ENCODE measurements around the gene ALKBH5. TPM values are rescaled to one million over a fixed set of nuclear protein-coding genes. Genes with fewer than 3 reads are reported as not detected.

ALKBH5 gene
- total RNA-seq, 2 experiments from 2014 or later: 99.3 to 125 TPM

GRCh38 chr17:18231164-18231563, 47.5 kb downstream of the ALKBH5 start:
- CTCF ChIA-PET (ENCODE audit: unreplicated experiment): no interaction called here

GRCh38 chr17:18233803-18234518, 50.3 kb downstream of the ALKBH5 start:
- no peaks in the 10 kb centered on the region for H4K20me1 ChIP-seq (ENCODE audit: insufficient read depth, low read length)
- intact Hi-C loops (cut with micrococcal nuclease; ENCODE audit: unreplicated experiment): no loop called here
- H3K4me3 ChIP-seq (ENCODE audit: low read depth, low read length, poor library complexity, severe bottlenecking): no peak overlapping the region
- H3K36me3 ChIP-seq (ENCODE audit: insufficient read depth, low read length): no peaks in the 10 kb centered on the region; the same call in 1 of the 2 replicates
- H3K27ac ChIP-seq (ENCODE audit: low read depth, low read length, poor library complexity, severe bottlenecking): no peak overlapping the region
- CTCF ChIA-PET (ENCODE audit: unreplicated experiment): no interaction called here
- H3K9me3 ChIP-seq (ENCODE audit: low read length): no peaks in the 10 kb centered on the region
- no peaks in the 10 kb centered on the region for H3K79me2 ChIP-seq (ENCODE audit: insufficient read depth, low read depth, low read length)
- no peak overlapping the region for H2AFZ ChIP-seq (ENCODE audit: low read length)
- TF ChIP-seq EZH2phosphoT487 (IDR thresholded peaks at IDR 0.05; ENCODE audit: borderline replicate concordance, low read depth, low read length): no peak
- TF ChIP-seq, protein P1, sequence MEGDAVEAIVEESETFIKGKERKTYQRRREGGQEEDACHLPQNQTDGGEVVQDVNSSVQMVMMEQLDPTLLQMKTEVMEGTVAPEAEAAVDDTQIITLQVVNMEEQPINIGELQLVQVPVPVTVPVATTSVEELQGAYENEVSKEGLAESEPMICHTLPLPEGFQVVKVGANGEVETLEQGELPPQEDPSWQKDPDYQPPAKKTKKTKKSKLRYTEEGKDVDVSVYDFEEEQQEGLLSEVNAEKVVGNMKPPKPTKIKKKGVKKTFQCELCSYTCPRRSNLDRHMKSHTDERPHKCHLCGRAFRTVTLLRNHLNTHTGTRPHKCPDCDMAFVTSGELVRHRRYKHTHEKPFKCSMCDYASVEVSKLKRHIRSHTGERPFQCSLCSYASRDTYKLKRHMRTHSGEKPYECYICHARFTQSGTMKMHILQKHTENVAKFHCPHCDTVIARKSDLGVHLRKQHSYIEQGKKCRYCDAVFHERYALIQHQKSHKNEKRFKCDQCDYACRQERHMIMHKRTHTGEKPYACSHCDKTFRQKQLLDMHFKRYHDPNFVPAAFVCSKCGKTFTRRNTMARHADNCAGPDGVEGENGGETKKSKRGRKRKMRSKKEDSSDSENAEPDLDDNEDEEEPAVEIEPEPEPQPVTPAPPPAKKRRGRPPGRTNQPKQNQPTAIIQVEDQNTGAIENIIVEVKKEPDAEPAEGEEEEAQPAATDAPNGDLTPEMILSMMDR (conservative IDR thresholded peaks at IDR 0.05; ENCODE audit: low read length): no peak
- H3K9me2 ChIP-seq (ENCODE audit: insufficient read depth, low read length): no peaks in the 10 kb centered on the region
- H3K4me2 ChIP-seq (ENCODE audit: low read length): no peak overlapping the region
- POLR2A ChIA-PET: no interaction called here
- no peaks in the 10 kb centered on the region for H3K4me1 ChIP-seq (ENCODE audit: insufficient read depth, low read length, poor library complexity, severe bottlenecking)
- no TSS peak for BruUV-seq (replicated peaks)
- no peak for DNase-seq (ENCODE audit: low spot score)

More at GRCh38 chr17:18231164-18231563, 47.5 kb downstream of the ALKBH5 start:
- TF ChIP-seq EZH2phosphoT487 (IDR thresholded peaks at IDR 0.05; ENCODE audit: borderline replicate concordance, low read depth, low read length): no peak
- TF ChIP-seq, protein P1 (conservative IDR thresholded peaks at IDR 0.05; ENCODE audit: low read length): no peak
- H3K9me3 ChIP-seq (ENCODE audit: low read length): no peaks in the 10 kb centered on the region
- H2AFZ ChIP-seq (ENCODE audit: low read length): no peak overlapping the region
- H3K4me3 ChIP-seq (ENCODE audit: low read depth, low read length, poor library complexity, severe bottlenecking): no peak overlapping the region
- BruUV-seq (replicated peaks): no TSS peak
- POLR2A ChIA-PET: interaction anchor here (0.7 kb wide), 1 partner anchor 30 kb away, joined by 3 read pairs; no protein-coding TSS in a partner anchor
- H4K20me1 ChIP-seq (ENCODE audit: insufficient read depth, low read length): no peaks in the 10 kb centered on the region
- H3K27ac ChIP-seq (ENCODE audit: low read depth, low read length, poor library complexity, severe bottlenecking): no peak overlapping the region
- H3K4me1 ChIP-seq (ENCODE audit: insufficient read depth, low read length, poor library complexity, severe bottlenecking): peaks cover 10% of the 10 kb centered on the region
- H3K79me2 ChIP-seq (ENCODE audit: insufficient read depth, low read depth, low read length): no peaks in the 10 kb centered on the region
- intact Hi-C loops (cut with micrococcal nuclease; ENCODE audit: unreplicated experiment): no loop called here
- H3K9me2 ChIP-seq (ENCODE audit: insufficient read depth, low read length): no peaks in the 10 kb centered on the region
- DNase-seq (ENCODE audit: low spot score): no peak
- no peaks in the 10 kb centered on the region; the same call in 1 of the 2 replicates for H3K36me3 ChIP-seq (ENCODE audit: insufficient read depth, low read length)
- no peak overlapping the region for H3K4me2 ChIP-seq (ENCODE audit: low read length)

- H3K9me2 ChIP-seq (ENCODE audit: insufficient read depth, low read length): no peaks in the 10 kb centered on the region
- H3K9me3 ChIP-seq (ENCODE audit: low read length): no peaks in the 10 kb centered on the region
- H3K79me2 ChIP-seq (ENCODE audit: insufficient read depth, low read depth, low read length): no peaks in the 10 kb centered on the region
- H3K4me1 ChIP-seq (ENCODE audit: insufficient read depth, low read length, poor library complexity, severe bottlenecking): no peaks in the 10 kb centered on the region
- intact Hi-C loops (cut with micrococcal nuclease; ENCODE audit: unreplicated experiment): no loop called here
- no peaks in the 10 kb centered on the region; the same call in 1 of the 2 replicates for H3K36me3 ChIP-seq (ENCODE audit: insufficient read depth, low read length)
- TF ChIP-seq, protein P1 (conservative IDR thresholded peaks at IDR 0.05; ENCODE audit: low read length): no peak
- no peak for TF ChIP-seq EZH2phosphoT487 (IDR thresholded peaks at IDR 0.05; ENCODE audit: borderline replicate concordance, low read depth, low read length)
- no TSS peak for BruUV-seq (replicated peaks)
- no peaks in the 10 kb centered on the region for H4K20me1 ChIP-seq (ENCODE audit: insufficient read depth, low read length)
- H3K27ac ChIP-seq (ENCODE audit: low read depth, low read length, poor library complexity, severe bottlenecking): no peak overlapping the region
- H3K4me2 ChIP-seq (ENCODE audit: low read length): no peak overlapping the region
- POLR2A ChIA-PET: no interaction called here
- CTCF ChIA-PET (ENCODE audit: unreplicated experiment): no interaction called here
- DNase-seq (ENCODE audit: low spot score): no peak
- no peak overlapping the region for H2AFZ ChIP-seq (ENCODE audit: low read length)
- no peak overlapping the region for H3K4me3 ChIP-seq (ENCODE audit: low read depth, low read length, poor library complexity, severe bottlenecking)
These were observed 51.3 kb downstream of the ALKBH5 start for GRCh38 chr17:18234853-18235380.

Data from OCI-LY7 (cell line).